OCI-LY1 (cell line): Measurements from ENCODE around the gene VPS37C.

ENCODE experiments used
- H2AFZ ChIP-seq: fragments of 200-600 bp; sonication (generic), shearing (Covaris generic); 2 replicates; pipeline ENCODE4 v1.6.0; 2014; ENCODE audit warnings: antibody characterized with exemption, mild to moderate bottlenecking, low read length
- H3F3A ChIP-seq: fragments of 200-600 bp; sonication (generic), shearing (Covaris generic); 2 replicates; pipeline ENCODE4 v1.6.0; 2014; ENCODE audit warnings: mild to moderate bottlenecking, antibody characterized with exemption, low read length, moderate library complexity; ENCODE audit not compliant: insufficient read depth
- H3K27ac ChIP-seq: fragments of 200-600 bp; sonication (generic); 2 replicates; pipeline ENCODE4 v1.5.1; 2014; ENCODE audit warnings: low read length, mixed run types, mild to moderate bottlenecking, low read depth; ENCODE audit not compliant: poor library complexity, severe bottlenecking
- H3K27me3 ChIP-seq: fragments of 200-600 bp; sonication (generic); 2 replicates; pipeline ENCODE4 v1.6.0; 2014; ENCODE audit warnings: antibody characterized with exemption, mild to moderate bottlenecking, low read length, moderate library complexity; ENCODE audit not compliant: insufficient read depth
- H3K36me3 ChIP-seq: fragments of 200-600 bp; sonication (generic); 2 replicates; pipeline ENCODE4 v1.6.1; 2014; ENCODE audit warnings: mild to moderate bottlenecking, antibody characterized with exemption, low read length, moderate library complexity, mixed read lengths; ENCODE audit not compliant: insufficient read depth
- H3K4me1 ChIP-seq: fragments of 200-600 bp; sonication (generic); 2 replicates; pipeline ENCODE4 v1.5.1; 2014; ENCODE audit warnings: mild to moderate bottlenecking, low read length, moderate library complexity; ENCODE audit not compliant: insufficient read depth, severe bottlenecking
- H3K4me2 ChIP-seq: fragments of 200-600 bp; sonication (generic), shearing (Covaris generic); 2 replicates; pipeline ENCODE4 v1.6.1; 2014; ENCODE audit warnings: low read length
- H3K4me3 ChIP-seq: fragments of 200-600 bp; sonication (generic); 2 replicates; pipeline ENCODE4 v1.5.1; 2014; ENCODE audit warnings: low read length, low read depth, mild to moderate bottlenecking, mixed read lengths; ENCODE audit not compliant: poor library complexity, severe bottlenecking
- H3K79me2 ChIP-seq: fragments of 200-600 bp; shearing (Covaris generic); 2 replicates; pipeline ENCODE4 v1.6.1; 2016; ENCODE audit warnings: mixed run types, low read length, mixed read lengths; ENCODE audit not compliant: insufficient read depth
- H3K9ac ChIP-seq: fragments of 200-600 bp; sonication (generic), shearing (Covaris generic); 2 replicates; pipeline ENCODE4 v1.6.1; 2014; ENCODE audit warnings: mild to moderate bottlenecking, low read length, mixed read lengths
- H3K9me2 ChIP-seq: fragments of 200-600 bp; sonication (generic), shearing (Covaris generic); 2 replicates; pipeline ENCODE4 v1.6.1; 2014; ENCODE audit warnings: low read depth, mild to moderate bottlenecking, low read length, mixed read lengths
- H3K9me3 ChIP-seq: fragments of 200-600 bp; shearing (Covaris generic); 2 replicates; pipeline ENCODE4 v1.6.1; 2014; ENCODE audit warnings: low read length, mixed read lengths
- H4K20me1 ChIP-seq: fragments of 200-600 bp; sonication (generic), shearing (Covaris generic); 2 replicates; pipeline ENCODE4 v1.6.0; 2016; ENCODE audit warnings: mild to moderate bottlenecking, low read length; ENCODE audit not compliant: insufficient read depth
- CTCF ChIP-seq: fragments of 200-600 bp; sonication (generic), shearing (Covaris generic); IDR thresholded peaks from 2 replicates; pipeline ENCODE4 v1.5.1; 2017; ENCODE audit warnings: mild to moderate bottlenecking, antibody characterized with exemption, low read length, moderate library complexity, mixed read lengths
- EZH2 ChIP-seq: fragments of 200-600 bp; sonication (generic), shearing (Covaris generic); IDR thresholded peaks from 2 replicates; pipeline ENCODE4 v1.8.0; 2017; ENCODE audit warnings: borderline replicate concordance, mixed run types, mild to moderate bottlenecking, antibody characterized with exemption, low read length, moderate library complexity, mixed read lengths

The VPS37C gene

GRCh38 chr11:61176446-61176845, 15.2 kb upstream of the VPS37C start:
- H3K4me1 ChIP-seq: no peaks in the 10 kb centered on the region
- H3K36me3 ChIP-seq: no peaks in the 10 kb centered on the region
- no peak overlapping the region for H3K4me3 ChIP-seq
- no peak overlapping the region for H3K4me2 ChIP-seq
- H3K27me3 ChIP-seq: peaks cover 20% of the 10 kb centered on the region
- H3K9me2 ChIP-seq: no peaks in the 10 kb centered on the region
- TF ChIP-seq CTCF (no peak), EZH2 (no peak)
- H3K27ac ChIP-seq: no peak overlapping the region
- no peaks in the 10 kb centered on the region for H4K20me1 ChIP-seq
- H3K79me2 ChIP-seq: no peaks in the 10 kb centered on the region
- no peak overlapping the region for H3K9ac ChIP-seq
- no peaks in the 10 kb centered on the region for H3K9me3 ChIP-seq
- no peak overlapping the region for H2AFZ ChIP-seq
- no peaks in the 10 kb centered on the region for H3F3A ChIP-seq

- Histone ChIP-seq H3K9ac (no peak overlapping the region), H3K27me3 (peaks cover 13% of the 10 kb centered on the region), H3K9me2 (no peaks in the 10 kb centered on the region), H3K79me2 (no peaks in the 10 kb centered on the region), H3F3A (no peaks in the 10 kb centered on the region), H3K4me1 (no peaks in the 10 kb centered on the region), H4K20me1 (no peaks in the 10 kb centered on the region), H3K36me3 (no peaks in the 10 kb centered on the region), H2AFZ (no peak overlapping the region), H3K27ac (no peak overlapping the region), H3K4me3 (no peak overlapping the region), H3K9me3 (no peaks in the 10 kb centered on the region), H3K4me2 (no peak overlapping the region)
- TF ChIP-seq CTCF: no peak
- no peak for TF ChIP-seq EZH2
These were observed 13.7 kb upstream of the VPS37C start for GRCh38 chr11:61174949-61175348.

GRCh38 chr11:61174273-61174672, 13.0 kb upstream of the VPS37C start:
- Histone ChIP-seq H3F3A (no peaks in the 10 kb centered on the region), H3K9me2 (no peaks in the 10 kb centered on the region), H3K9ac (no peak overlapping the region), H3K4me1 (no peaks in the 10 kb centered on the region), H3K4me2 (no peak overlapping the region), H3K79me2 (no peaks in the 10 kb centered on the region), H3K36me3 (no peaks in the 10 kb centered on the region), H3K9me3 (no peaks in the 10 kb centered on the region), H3K27ac (no peak overlapping the region), H3K4me3 (no peak overlapping the region), H4K20me1 (no peaks in the 10 kb centered on the region), H3K27me3 (peaks cover 11% of the 10 kb centered on the region), H2AFZ (no peak overlapping the region)
- TF ChIP-seq EZH2 (no peak), CTCF (no peak)
